Keratinocyte (primary cell): Measurements from ENCODE around the gene RTN3. TPM values are rescaled to one million over a fixed set of nuclear protein-coding genes. Genes with fewer than 3 reads are reported as not detected.

ENCODE experiments used
- DNase-seq: peaks from one replicate; pipeline ENCODE4 v3.0.0-alpha.2; 2011; ENCODE audit warnings: low read depth, missing footprints, low spot score
- FAIRE-seq: peaks from 2 replicates; lab custom pipeline; 2011; peaks lifted over from hg19 to GRCh38; lab: Jason Lieb, UNC
- H2AFZ ChIP-seq: 2 replicates; pipeline ENCODE4 v1.6.0; 2012; ENCODE audit warnings: low read length, control low read depth, inconsistent platforms; ENCODE audit not compliant: control insufficient read depth
- H3K27ac ChIP-seq: 2 replicates; pipeline ENCODE4 v1.5.1; 2011; ENCODE audit warnings: low read length; ENCODE audit not compliant: control insufficient read depth, insufficient read depth
- H3K27me3 ChIP-seq: 3 replicates; pipeline ENCODE4 v1.6.0; 2011; ENCODE audit warnings: low read length; ENCODE audit not compliant: control insufficient read depth, insufficient read depth; ENCODE audit errors: extremely low read depth
- H3K36me3 ChIP-seq, 2 experiments: 2 replicates in 1 of 2; 3 replicates in 1 of 2; pipeline ENCODE4 v1.5.1; 2011; ENCODE audit warnings: low read length in 2 of 2, mild to moderate bottlenecking in 1 of 2; ENCODE audit not compliant: control insufficient read depth in 2 of 2, insufficient read depth in 2 of 2; ENCODE audit errors: extremely low read depth in 1 of 2
- H3K4me1 ChIP-seq: 3 replicates; pipeline ENCODE4 v1.5.1; 2011; ENCODE audit warnings: low read length; ENCODE audit not compliant: control insufficient read depth, insufficient read depth; ENCODE audit errors: extremely low read depth
- H3K4me2 ChIP-seq: 3 replicates; pipeline ENCODE4 v1.6.0; 2011; ENCODE audit warnings: low read depth, low read length; ENCODE audit not compliant: control insufficient read depth, insufficient read depth; ENCODE audit errors: extremely low read depth
- H3K4me3 ChIP-seq, 3 experiments: fragments of 200-600 bp in 1 of 3; sonication (generic) in 1 of 3; 2 replicates in 2 of 3; 3 replicates in 1 of 3; pipeline ENCODE4 v1.5.1; 2011 to 2016; ENCODE audit warnings: low read length in 3 of 3, mild to moderate bottlenecking in 3 of 3, control low read depth in 2 of 3, inconsistent platforms in 1 of 3, low read depth in 1 of 3, mixed read lengths in 1 of 3, mixed run types in 1 of 3, moderate library complexity in 1 of 3; ENCODE audit not compliant: control insufficient read depth in 2 of 3, insufficient read depth in 2 of 3; ENCODE audit errors: extremely low read depth in 1 of 3
- H3K79me2 ChIP-seq: 2 replicates; pipeline ENCODE4 v1.6.0; 2012; ENCODE audit warnings: low read length; ENCODE audit not compliant: control insufficient read depth, insufficient read depth
- H3K9ac ChIP-seq: 3 replicates; pipeline ENCODE4 v1.6.0; 2011; ENCODE audit warnings: low read length; ENCODE audit not compliant: control insufficient read depth, insufficient read depth; ENCODE audit errors: extremely low read depth
- H3K9me1 ChIP-seq: 3 replicates; pipeline ENCODE4 v1.6.0; 2011; ENCODE audit warnings: low read length; ENCODE audit not compliant: control insufficient read depth, insufficient read depth; ENCODE audit errors: extremely low read depth
- H3K9me3 ChIP-seq: 2 replicates; pipeline ENCODE4 v1.5.1; 2012; ENCODE audit warnings: low read depth, low read length; ENCODE audit not compliant: control insufficient read depth
- H4K20me1 ChIP-seq: 3 replicates; pipeline ENCODE4 v1.6.0; 2011; ENCODE audit warnings: low read length; ENCODE audit not compliant: control insufficient read depth, insufficient read depth; ENCODE audit errors: extremely low read depth
- CTCF ChIP-seq, 3 experiments: IDR thresholded peaks in 1 of 3; conservative IDR thresholded peaks in 1 of 3; optimal IDR thresholded peaks in 1 of 3; 2 replicates in 2 of 3; 3 replicates in 1 of 3; pipeline versions ENCODE3 to v1.5.1; 2011; ENCODE audit warnings: low read length in 3 of 3, mild to moderate bottlenecking in 3 of 3, moderate library complexity in 2 of 3, control low read depth in 1 of 3, inconsistent platforms in 1 of 3; ENCODE audit not compliant: insufficient read depth in 2 of 3; ENCODE audit errors: extremely low read depth in 1 of 3
- EZH2 ChIP-seq: IDR thresholded peaks from one replicate; pipeline ENCODE4 v1.6.1; 2012; ENCODE audit warnings: inconsistent platforms, mild to moderate bottlenecking, low read length, moderate library complexity
- dilution Hi-C: fragments of 300-500 bp; cut with MboI; formaldehyde crosslinking; loops from one replicate; pipeline ENCODE4 v1.7.0; 2020; ENCODE audit warnings: low sequenced_read_pairs; ENCODE audit not compliant: extremely low pct_ligation_motif_present
- polyA plus RNA-seq, 5 experiments: library from polyadenylated mRNA; depleted of rRNA in 3 of 5; stranded (reverse) in 3 of 5; stranded (forward) in 1 of 5; unstranded in 1 of 5; fragments of >200 nt; gene quantifications; 1 replicate in 1 of 5; 2 replicates in 3 of 5; 3 replicates in 1 of 5; pipeline versions ENCODE4 v1.2.1 to v1.2.3, GENCODE V29; 2011 to 2012; ENCODE audit warnings: missing spikeins in 2 of 5, low read depth in 1 of 5, low replicate concordance in 1 of 5

The RTN3 gene
- polyA plus RNA-seq, 1 donor (not counting 4 experiments of a cell fraction or from before 2014, with no cell fraction given), result 50.8 TPM

- peak overlapping the region; percentile 78 for H3K9ac ChIP-seq
Observed at GRCh38 chr11:63680834-63681320, 423 bp upstream of the RTN3 start.

GRCh38 chr11:63682066-63683021 is 1.0 kb downstream of the RTN3 start:
- Histone ChIP-seq H4K20me1 (peaks cover 5% of the 10 kb centered on the region), H3K4me3 (peak overlapping the region; percentile 71 to 98 (median 95)), H3K27me3 (no peaks in the 10 kb centered on the region), H3K9me1 (no peaks in the 10 kb centered on the region), H3K36me3 (no peaks in the 10 kb centered on the region), H2AFZ (peak overlapping the region; percentile 82), H3K9ac (peak overlapping the region; percentile 78), H3K4me1 (peaks cover 18% of the 10 kb centered on the region), H3K4me2 (peak overlapping the region; percentile 93), H3K27ac (peak overlapping the region; percentile 70), H3K9me3 (no peaks in the 10 kb centered on the region), H3K79me2 (peaks cover 47% of the 10 kb centered on the region)
- dilution Hi-C loops, result no loop called here
- FAIRE-seq (no peak), DNase-seq (no peak)
- TF ChIP-seq EZH2 (no peak), CTCF (optimal IDR thresholded peaks at IDR 0.05 in 1 of 3, IDR thresholded peaks at IDR 0.05 in 1 of 3, conservative IDR thresholded peaks at IDR 0.05 in 1 of 3; ENCODE audit: extremely low read depth in 1 of 3, insufficient read depth in 2 of 3, low read length in 3 of 3) (peak in 2 of 3 experiments; percentile 17 to 36)

More at GRCh38 chr11:63680834-63681320, 423 bp upstream of the RTN3 start:
- peaks cover 18% of the 10 kb centered on the region for H3K4me1 ChIP-seq
- dilution Hi-C loops, result no loop called here
- DNase-seq (no peak), FAIRE-seq (no peak)
- peak overlapping the region; percentile 87 for H3K4me2 ChIP-seq
- H3K9me3 ChIP-seq, result no peaks in the 10 kb centered on the region
- H3K79me2 ChIP-seq, result peaks cover 38% of the 10 kb centered on the region
- no peaks in the 10 kb centered on the region for H3K9me1 ChIP-seq
- H3K27ac ChIP-seq, result peak overlapping the region; percentile 70
- H3K36me3 ChIP-seq, result no peaks in the 10 kb centered on the region
- TF ChIP-seq EZH2 (no peak), CTCF (optimal IDR thresholded peaks at IDR 0.05 in 1 of 3, IDR thresholded peaks at IDR 0.05 in 1 of 3, conservative IDR thresholded peaks at IDR 0.05 in 1 of 3; ENCODE audit: extremely low read depth in 1 of 3, insufficient read depth in 2 of 3, low read length in 3 of 3) (no peak)
- peak overlapping the region; percentile 36 to 98 (median 71) for H3K4me3 ChIP-seq
- H2AFZ ChIP-seq, result peak overlapping the region; percentile 62
- H3K27me3 ChIP-seq, result no peaks in the 10 kb centered on the region
- H4K20me1 ChIP-seq, result peaks cover 5% of the 10 kb centered on the region
